GM18909 (cell line): ENCODE results near the gene ITIH3.
A peak's percentile ranks its signal among the peaks of the same experiment; 100 is the strongest.
"Not testable (repeated sequence)": the region's sequence is repeated elsewhere in the genome, so short reads cannot be mapped to it uniquely, and the experiment has no call there.

Source experiments
- ATAC-seq: cut with Tn5 transposase; IDR thresholded peaks from one replicate; pipeline ENCODE4 v1.9.1; 2021; ENCODE audit warnings: mild to moderate bottlenecking; ENCODE audit not compliant: unreplicated experiment, poor library complexity

ITIH3 gene

GRCh38 chr3:52794612-52795099 lies at the start of gene ITIH3:
Gene ITIH3 (plus strand): TSS chr3:52794796. CDS start chr3:52794804, 8 bp downstream.
- no peak for ATAC-seq

GRCh38 chr3:52752045-52752660 lies 42.4 kb upstream of the ITIH3 start:
- ATAC-seq, result no peak

GRCh38 chr3:52754373-52754772 lies 40.2 kb upstream of the ITIH3 start:
- no peak for ATAC-seq

GRCh38 chr3:52756141-52756540 lies 38.5 kb upstream of the ITIH3 start:
- no peak for ATAC-seq

GRCh38 chr3:52763466-52763865 lies 31.1 kb upstream of the ITIH3 start:
- ATAC-seq, result no peak

- no peak for ATAC-seq
Measured at GRCh38 chr3:52769786-52770455, 24.7 kb upstream of the ITIH3 start.

- peak; percentile 95 for ATAC-seq
Measured at GRCh38 chr3:52770496-52771333, 23.9 kb upstream of the ITIH3 start, which contains the start of gene NEK4. Gene NEK4 (minus strand): TSS chr3:52770940. CDS start chr3:52770746, 194 bp downstream.

GRCh38 chr3:52771334-52771681 lies 23.3 kb upstream of the ITIH3 start:
- ATAC-seq, result peak; percentile 6

- ATAC-seq, result no peak
Measured at GRCh38 chr3:52771702-52772101, 22.9 kb upstream of the ITIH3 start.

- no peak for ATAC-seq
Measured at GRCh38 chr3:52773361-52774065, 21.1 kb upstream of the ITIH3 start.

GRCh38 chr3:52774066-52774713 lies 20.4 kb upstream of the ITIH3 start:
- no peak for ATAC-seq

GRCh38 chr3:52774901-52775864 lies 19.4 kb upstream of the ITIH3 start:
- ATAC-seq, result no peak

GRCh38 chr3:52775877-52776276 lies 18.7 kb upstream of the ITIH3 start:
- ATAC-seq, result no peak

GRCh38 chr3:52776486-52776885 lies 18.1 kb upstream of the ITIH3 start:
- not testable (repeated sequence) for ATAC-seq

GRCh38 chr3:52777127-52777958 lies 17.3 kb upstream of the ITIH3 start, which contains the start of gene ITIH1:
Gene ITIH1 (plus strand): TSS chr3:52777599. CDS start chr3:52777616, 17 bp downstream.
- no peak for ATAC-seq

GRCh38 chr3:52777959-52778805 lies 16.4 kb upstream of the ITIH3 start:
- no peak for ATAC-seq
